HG03439 (cell line): ENCODE results near the gene UBE2Z.
"Not testable (repeated sequence)": the region's sequence is repeated elsewhere in the genome, so short reads cannot be mapped to it uniquely, and the experiment has no call there.

Source experiments
- ATAC-seq: cut with Tn5 transposase; IDR thresholded peaks from one replicate; pipeline ENCODE4 v1.9.1; 2021; ENCODE audit warnings: mild to moderate bottlenecking, moderate library complexity; ENCODE audit not compliant: unreplicated experiment

UBE2Z gene

DNA sequence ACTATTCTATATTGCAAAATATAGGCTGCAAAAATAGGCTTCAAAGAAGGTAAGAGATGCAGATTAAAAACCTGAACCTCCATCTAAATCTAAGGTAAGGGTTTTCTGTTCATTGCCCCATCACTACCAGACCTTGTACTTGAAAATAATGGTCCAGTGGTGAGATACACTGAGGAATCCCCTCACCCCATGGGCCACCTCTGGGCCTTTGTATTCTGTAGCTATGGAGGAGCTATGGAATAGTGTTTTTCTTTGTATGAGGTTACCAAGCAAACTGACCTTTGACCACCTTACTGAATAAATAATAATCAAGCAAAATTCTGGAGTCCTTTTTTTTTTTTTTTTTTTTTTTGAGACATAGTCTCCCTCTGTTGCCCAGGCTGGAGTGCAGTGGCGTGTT lies 4.8 kb upstream of the UBE2Z start:
- ATAC-seq: no peak

DNA sequence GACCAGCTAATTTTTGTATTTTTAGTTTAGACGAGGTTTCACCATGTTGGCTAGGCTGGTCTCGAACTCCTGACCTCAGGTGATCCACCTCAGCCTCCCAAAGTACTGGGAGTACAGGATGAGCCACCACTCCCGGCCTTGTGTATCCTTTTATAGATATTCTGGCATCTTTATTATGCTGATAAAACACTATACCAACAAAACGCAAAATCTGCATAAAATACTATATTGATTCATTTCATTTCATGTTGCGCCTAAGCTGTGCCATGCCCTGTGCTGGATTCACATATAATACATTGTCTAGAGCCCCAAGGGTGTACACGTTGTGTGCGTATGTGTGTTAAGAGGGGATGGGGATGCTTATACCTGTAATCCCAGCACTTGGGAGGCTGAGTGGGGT lies 3.8 kb upstream of the UBE2Z start:
- ATAC-seq: no peak

DNA sequence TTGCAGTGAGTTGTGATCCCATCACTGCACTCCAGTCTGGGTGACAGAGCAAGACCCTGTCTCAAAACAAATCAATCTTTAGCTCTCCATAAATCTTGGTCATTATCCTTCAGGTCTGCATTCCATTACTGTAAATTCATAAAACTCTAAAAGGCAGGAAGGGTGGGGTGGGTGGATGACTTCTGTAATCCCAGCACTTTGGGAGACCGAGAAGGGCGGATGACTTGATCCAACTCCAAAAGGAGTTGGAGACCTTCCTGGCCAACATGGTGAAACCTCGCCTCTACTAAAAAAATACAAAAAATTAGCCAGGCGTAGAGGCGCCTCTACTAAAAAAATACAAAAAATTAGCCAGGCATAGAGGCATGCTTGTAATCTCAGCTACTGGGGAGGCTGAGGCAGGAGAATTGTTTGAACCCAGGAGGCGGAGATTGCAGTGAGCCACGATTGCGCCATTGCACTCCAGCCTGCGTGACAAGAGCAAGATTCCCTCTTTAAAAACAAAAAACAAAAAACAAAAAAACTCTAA lies 2.2 kb upstream of the UBE2Z start:
- ATAC-seq: no peak

DNA sequence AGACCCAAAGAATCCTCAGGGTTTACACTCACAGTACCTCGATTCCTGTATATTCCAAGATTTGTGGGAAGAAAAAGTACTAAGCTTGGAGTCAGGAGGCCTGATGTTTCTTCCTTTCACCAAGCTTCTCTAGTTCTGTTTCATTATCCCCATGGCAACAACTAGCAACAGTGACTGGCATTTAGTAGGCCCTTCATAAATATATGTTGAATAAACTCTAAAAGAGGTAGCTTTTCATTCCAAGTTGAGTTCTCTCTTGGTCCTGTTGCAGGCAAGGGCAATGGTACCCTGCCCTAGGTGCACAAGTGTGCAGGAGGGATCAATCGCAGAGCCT lies 527 bp upstream of the UBE2Z start:
- ATAC-seq: no peak

DNA sequence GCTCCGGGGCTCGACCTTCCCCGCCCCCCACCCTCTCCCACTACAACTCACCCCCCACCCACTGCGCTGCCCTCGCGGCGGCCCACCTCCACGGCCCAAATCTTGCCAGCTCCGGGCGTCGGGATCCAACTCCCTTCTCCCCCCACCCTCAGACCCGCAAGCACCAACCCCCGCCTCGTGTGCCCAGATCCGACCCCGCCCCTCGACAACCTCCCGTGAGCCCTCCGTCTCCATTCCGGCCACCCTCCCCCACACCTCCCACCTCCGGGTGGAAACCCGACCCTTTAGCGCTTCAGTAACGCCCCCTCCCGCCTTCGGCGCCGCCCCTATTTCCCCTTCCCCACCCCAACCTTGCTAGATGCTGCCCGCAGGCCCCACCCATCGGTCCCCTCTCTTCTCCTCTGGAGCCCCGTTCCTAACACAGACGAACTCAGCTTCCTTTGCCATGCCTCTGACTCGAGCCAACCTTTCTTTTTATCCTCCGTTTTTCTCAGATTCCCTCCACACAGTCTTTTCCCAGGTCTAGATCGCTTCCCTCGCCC lies 717 bp downstream of the UBE2Z start:
- peak; percentile 21 for ATAC-seq

DNA sequence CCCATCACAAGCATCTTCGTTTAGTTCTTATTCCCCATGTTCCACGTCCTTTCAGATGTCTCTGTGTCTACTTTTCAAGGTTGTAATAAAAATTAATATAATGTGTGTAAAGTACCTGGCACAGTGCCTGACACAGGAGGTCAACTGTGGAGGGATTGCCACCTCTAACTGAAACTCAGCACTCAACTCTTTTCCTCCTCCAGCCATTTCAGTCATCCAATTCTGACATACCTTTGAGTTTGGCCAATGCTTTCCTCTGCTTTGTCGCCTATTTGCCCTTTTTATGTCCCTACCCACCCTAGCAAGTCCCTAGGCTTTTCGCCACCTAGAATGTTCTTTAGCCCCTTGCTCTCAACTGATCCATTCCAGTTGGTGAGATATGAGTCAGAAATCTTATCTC lies 1.6 kb downstream of the UBE2Z start:
- ATAC-seq: no peak

DNA sequence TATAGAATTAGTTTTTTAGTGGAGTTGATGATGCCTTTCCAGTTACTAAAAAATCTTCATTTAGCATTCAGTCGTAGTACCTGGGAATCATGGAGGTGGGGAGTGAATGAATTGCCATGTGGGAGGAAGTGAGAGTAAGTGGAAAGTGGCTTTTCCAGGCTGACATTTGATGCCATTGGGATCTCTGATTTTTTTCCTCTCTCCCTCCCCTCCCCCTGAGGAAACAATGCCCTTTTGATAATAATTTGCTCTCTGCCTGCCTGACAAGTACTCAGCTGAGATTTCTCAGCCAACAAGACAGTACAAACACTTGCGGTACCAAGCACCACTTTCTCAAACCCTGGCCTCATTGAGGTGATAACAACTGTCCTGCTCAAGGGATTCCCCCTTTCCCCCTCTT lies 2.2 kb downstream of the UBE2Z start:
- no peak for ATAC-seq

DNA sequence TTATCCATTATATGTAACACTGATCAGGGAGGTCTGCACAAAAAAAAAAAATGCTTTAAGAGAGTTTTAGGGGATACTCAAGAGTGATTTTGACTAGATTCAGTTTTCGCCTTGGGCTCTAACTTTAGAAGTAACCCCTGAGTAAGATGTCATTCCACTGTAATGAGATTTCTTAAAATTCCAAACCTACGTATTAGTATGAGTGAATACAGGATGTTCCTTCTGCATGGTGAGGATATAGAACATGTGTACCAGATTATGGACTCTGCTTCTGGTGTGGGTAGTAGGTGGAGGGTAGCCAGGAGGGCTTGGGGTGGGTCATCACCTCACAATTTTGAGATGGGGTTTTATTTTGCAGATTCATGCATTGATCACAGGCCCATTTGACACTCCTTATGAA lies 4.3 kb downstream of the UBE2Z start:
- ATAC-seq: no peak

DNA sequence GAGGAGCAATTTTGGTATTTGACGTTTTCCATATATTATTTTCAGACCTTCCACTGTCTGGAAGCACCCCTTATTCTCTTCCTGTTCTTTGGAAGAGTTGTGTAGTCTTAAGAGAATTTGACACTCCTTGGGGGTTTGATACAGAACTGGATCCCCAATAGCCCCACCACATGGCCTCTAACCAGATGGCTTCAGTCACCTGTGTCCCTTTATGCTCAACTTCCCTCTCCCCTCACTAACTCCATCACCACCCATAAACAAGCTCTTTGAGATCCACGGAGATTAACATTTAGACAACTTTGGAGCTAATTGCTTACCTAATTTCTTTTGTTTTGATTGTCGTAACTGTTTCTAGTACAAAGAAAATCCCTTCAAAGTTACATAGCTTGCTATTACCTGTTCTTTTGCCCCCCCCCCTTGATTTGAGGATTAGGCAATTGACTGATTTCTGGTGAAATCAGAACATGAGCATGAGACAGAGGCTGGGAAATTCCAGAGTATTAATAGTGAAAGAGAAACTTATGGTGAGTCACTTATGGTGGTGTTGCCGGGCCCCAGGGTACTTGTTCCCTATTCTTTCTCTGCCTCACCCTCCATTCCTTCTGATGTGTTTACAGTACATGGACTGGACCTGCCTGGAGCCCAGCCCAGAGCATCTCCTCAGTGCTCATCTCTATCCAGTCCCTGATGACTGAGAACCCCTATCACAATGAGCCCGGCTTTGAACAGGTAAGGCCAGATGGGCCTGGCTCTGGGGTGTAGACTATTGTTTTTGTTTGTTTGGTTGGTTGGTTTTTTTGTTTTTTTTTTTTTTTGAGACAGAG lies 7.5 kb downstream of the UBE2Z start:
- peak; percentile 76 for ATAC-seq

DNA sequence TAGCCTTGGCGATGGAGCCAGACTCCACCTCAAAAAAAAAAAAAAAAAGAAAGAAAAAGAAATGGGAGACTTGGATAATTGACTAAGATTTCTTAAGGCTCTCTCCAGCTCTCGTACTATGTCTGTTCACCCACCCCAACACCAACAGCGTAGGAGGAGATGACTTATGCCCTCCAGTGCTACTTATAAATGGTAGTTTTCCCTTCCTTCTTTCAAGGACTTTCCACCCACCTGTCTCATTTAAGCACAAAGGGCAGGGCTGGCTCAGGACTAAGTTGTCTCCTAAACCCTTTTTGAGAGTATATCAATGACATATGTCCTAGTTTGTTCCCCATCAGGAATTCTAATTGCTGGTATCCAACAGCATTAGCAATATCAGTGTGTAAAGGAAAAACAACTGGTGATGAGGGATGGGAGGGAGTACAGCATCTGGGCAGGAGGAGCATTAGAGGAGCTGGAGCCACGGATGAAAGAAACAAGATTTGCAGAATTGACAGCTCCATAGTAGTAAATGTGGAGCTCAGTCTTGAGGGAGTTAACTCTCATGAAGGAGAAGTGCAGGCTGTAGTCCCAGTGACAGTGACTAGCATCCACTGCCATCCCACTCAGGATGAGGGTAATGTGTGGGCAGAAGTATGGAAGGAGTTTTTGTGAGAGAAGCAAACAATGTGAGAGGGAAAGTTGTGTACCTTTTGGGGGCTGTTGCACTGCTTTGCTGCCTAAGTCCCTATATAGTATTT lies 17.2 kb downstream of the UBE2Z start:
- ATAC-seq: no peak

DNA sequence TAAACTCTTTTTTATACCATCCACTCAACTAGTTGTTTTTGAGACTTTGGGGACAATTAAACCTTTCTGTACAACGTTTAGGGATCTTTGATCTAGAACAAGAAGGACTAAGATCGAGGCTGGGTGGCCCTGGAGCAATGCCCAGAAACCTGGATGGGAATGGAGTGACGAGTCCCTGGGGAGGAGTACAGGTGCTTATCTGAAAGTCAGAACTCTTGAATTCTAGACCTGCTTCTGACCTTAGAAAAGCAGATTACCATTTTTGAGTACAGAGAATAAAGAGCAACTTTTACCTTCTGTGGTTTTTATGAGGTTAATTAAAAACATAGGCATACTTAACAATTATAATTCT lies 17.8 kb downstream of the UBE2Z start:
- no peak for ATAC-seq

DNA sequence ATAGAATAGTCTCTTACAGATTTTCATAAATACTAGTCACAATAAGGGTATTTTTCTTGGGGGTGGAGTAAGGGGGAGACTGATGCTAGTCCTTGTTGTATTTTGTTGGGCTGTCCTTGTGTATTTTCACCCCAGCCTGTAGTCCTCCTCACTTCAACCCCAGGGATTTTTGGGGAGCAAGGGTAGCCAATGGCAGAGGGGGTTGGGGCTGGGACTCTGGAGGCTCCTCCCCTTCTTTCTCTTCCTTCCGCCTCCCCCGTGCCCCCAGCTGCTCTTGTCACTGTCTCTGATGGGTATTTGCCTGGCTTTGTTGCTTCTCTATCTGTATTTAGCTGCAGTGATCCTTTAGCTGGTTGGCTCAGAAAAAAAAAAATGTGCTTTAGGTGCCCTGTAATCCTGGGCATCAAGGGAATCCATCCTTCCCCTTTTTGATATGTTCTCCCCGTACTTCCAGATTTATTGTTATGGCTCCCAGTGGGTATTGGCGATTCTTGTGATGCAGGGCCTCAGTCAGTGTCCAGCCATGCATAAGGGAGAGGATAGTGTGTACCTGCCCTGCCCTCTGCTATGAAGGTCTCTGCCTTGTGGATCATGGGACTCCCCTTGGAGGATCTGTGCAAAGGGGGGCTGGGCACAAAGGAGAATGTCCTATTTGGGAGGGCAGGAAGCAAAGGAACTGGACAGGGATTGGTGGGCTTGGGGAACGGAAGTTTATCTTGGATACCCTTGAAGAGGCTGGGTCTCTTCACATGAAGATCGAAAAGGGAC lies 20.0 kb downstream of the UBE2Z start:
- no peak for ATAC-seq

DNA sequence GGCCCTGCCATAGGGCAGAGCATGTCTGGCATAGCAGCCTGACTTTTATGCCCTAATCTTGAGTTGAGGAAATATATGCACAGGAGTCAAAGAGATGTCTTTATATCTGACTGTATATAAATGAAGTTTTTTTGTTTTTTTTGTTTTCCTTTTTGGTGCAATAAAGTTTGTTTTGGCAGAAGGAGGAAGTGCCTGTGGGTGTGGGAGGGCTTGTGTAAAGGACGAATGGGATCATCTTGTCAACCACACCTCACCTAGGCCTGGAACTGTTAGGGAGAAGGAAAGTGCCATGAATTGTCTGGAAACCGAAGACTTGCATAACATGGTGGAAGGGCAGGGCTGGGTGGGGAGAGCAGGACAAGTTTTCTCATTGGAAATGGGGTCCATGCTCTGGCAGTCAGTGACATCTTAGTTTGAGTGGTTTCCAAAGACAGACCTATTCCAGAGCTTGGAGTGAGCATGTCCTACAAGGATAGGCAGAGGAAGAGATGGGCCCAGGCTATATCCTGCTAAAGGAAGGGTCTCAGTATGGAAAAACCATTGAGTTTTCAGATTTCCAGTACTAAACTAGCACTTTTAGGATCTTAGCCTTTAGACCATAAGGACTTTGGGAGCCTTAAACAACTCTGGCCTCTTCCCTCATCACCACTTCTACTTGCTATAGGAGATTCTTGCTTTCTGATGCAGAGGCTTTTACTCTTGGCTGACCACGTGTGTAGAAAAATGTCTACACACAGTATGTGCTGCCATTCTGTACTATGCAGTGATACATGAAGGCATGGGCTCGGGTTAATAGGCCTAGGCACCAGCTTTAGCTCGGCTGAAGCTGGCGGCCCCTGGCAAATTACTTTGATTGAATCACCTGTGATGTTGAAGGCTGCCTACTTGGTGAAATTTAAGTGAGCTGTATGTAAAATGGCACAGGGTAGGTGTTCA lies 20.9 kb downstream of the UBE2Z start:
- no peak for ATAC-seq

DNA sequence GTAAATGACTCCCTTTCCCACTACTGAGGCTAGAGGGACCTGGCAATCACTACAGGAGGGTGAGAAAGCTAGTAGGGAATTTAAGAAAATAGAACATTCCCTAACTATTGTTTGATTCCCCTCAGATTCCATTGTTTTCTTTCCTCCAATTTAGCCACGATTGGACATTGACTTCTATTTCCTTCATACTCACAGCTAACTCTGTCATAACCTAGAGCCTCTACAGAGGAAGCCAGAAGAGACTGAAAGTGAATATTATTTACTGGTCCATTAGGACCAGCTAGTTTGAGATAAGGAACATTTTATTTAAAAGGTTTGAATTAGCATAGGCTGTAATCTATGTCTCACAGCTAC lies 21.6 kb downstream of the UBE2Z start:
- ATAC-seq: no peak

DNA sequence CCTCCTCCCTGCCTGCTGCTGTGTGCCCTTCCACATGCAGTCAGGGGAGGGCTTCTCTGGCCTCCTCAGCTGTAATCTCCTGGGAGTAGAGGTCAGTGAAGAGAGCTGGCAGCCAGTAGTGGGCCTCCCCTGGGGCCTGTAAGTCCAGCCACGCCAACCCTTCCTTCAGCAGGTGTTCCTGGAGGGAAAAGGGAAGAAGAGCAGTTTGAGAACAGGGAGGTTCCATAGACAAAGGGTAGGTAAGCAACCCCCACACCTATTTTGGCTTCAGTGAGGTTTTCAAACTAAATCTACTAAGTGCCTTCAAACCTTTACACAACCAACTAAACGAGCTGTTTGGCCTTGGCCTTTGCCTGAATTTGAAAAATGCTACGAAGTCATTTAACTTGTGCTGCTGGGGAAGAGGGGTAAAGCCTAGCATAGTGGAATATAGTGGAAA lies 22.2 kb downstream of the UBE2Z start:
- ATAC-seq: no peak

DNA sequence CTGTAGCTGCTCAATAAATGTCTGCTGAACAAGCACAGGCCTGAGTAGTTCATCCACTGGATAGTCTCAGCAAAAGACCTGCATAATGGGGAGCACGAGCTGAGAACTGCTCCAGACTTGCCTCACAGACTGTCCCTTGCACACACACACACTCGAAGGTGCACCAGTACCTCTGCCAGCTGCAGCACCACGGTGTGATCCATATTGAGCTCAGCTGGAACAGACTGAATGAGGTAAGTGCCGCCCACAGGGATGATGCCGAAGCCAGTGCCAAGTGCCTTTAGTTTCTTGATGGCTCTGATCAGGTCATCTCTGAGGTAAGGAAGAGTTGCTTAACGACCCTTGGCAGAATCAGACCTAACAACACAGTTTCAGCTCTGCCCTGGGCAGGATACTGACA lies 24.8 kb downstream of the UBE2Z start:
- ATAC-seq: no peak

DNA sequence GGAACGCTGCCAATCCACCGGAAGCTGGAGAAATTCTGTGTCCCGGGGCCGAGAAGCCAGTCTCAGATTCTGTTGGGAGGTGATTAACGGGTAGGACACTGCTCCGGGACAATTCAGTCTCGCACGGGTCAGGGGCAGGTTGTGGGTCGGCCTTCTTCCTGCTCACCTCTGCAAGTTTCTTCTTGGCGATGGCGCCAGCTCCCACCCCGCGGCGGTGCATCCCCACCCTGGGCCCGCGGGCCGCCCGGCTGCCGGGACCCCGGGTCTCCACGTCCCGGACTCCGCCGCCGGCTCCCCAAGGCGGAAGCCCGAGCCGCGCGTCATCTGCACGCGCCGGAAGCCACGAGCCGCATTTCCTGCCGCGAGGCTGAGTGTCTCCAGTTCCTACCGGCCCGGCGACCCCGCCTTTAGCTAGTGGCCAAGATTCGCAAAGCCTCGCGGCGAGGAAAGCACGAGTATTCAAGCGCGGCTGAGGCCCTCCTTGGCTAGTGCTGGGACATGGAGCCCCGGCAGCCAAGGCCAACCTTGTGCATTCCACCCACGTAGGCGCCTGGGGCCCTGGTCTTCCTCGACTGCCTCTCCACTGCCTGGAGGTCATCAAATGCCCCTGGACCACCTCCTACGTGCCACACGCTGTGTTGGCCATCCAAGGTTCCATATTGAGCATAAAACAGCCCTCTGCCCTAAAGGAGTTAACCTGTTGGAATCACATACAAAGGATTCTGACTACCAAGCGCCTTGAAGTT lies 36.5 kb downstream of the UBE2Z start, which contains the start of gene SNF8:
TSS of gene SNF8 (minus strand) at position 328 of the 746 bp plus-strand sequence. CDS start at position 220, 108 bp downstream.
- peak; percentile 90 for ATAC-seq

DNA sequence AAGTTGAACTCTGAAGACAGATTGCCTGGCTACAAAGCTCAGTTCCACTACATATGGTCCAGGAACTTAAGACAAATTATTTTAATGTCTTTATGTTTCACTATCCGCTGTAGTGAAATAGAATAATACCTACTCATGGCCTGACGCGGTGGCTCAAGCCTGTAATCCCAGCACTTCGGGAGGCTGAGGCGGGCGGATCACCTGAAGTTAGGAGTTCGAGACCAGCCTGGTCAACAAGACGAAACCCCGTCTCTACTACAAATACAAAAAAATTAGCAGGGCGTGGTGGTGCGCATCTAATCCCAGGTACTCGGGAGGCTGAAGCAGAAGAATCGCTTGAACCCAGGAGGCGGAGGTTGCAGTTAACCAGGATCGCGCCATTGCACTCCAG lies 37.0 kb downstream of the UBE2Z start:
- not testable (repeated sequence) for ATAC-seq

DNA sequence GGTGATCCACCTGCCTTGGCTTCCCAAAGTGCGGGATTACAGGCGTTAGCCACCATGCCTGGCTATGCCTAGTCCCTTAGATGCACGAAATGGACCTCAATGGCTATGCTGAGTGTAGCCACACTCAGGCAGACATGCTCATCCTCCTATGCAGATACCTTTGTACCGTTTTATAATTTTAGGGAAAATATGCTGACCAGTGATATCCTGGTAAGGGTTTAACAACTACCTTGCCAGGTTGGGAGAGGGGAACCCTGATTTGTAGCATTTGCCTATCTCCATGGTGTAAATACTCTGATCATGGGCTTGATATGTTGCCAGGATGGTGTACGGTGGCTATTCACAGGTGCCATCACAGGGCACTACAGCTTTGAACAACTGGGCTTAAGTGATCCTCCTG lies 43.4 kb downstream of the UBE2Z start:
- ATAC-seq: no peak

DNA sequence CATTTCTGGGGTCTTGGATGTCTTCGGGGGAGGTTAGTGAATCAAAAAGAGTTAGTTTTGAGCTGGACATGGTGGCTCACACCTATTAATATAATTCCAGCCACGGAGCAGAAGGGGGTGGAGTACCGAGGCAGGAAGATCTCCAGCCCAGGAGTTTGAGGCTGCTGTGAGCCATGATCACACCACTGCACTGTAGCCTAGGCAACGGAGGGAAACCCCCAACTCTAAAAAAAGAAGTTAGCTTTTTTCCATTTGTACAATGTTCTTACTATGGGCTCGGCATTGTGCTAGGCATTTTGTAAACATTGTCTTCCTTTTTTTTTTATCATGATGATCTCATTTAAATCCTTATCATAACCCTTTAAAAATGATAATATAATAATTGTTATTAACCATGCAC lies 44.7 kb downstream of the UBE2Z start:
- no peak for ATAC-seq
